Caco-2 (cell line): Measurements from ENCODE around the gene ZNF324. TPM values are rescaled to one million over a fixed set of nuclear protein-coding genes. Genes with fewer than 3 reads are reported as not detected.
"Not testable (repeated sequence)": the region's sequence is repeated elsewhere in the genome, so short reads cannot be mapped to it uniquely, and the experiment has no call there.

Experiments used
- BruUV-seq: library from RNA; stranded (reverse); fragments of 400-500 nt; replicated peaks from 2 replicates; lab custom pipeline; 2021; lab: Mats Ljungman, UMichigan
- CTCF ChIA-PET: fragments of 300-600 bp; sonication (Branson Sonifier 250); formaldehyde crosslinking; loops from one replicate; lab custom pipeline; 2022; ENCODE audit warnings: antibody characterized with exemption; lab: Charles Lee
- POLR2A ChIA-PET: fragments of 300-600 bp; sonication (Branson Sonifier 250); formaldehyde crosslinking; loops from one replicate; lab custom pipeline; 2022; ENCODE audit warnings: antibody characterized with exemption; lab: Charles Lee
- DNase-seq, 2 experiments: peaks; one replicate each; pipeline versions ENCODE4 v3.0.0 to v3.0.0-alpha.2; 2020 to 2022
- H3K27me3 ChIP-seq: replicated peaks from 2 replicates; pipeline ENCODE4 v1.6.0; 2011; ENCODE audit warnings: low read length; ENCODE audit not compliant: control insufficient read depth, insufficient read depth
- H3K36me3 ChIP-seq: 2 replicates; pipeline ENCODE4 v1.5.1; 2011; ENCODE audit warnings: low read length; ENCODE audit not compliant: control insufficient read depth, insufficient read depth
- H3K4me1 ChIP-seq: fragments of 250-450 bp; sonication (Bioruptor Pico); 2 replicates; pipeline ENCODE4 v1.5.1; 2020; ENCODE audit warnings: mild to moderate bottlenecking
- H3K4me3 ChIP-seq: 2 replicates; pipeline ENCODE4 v1.5.1; 2011; ENCODE audit warnings: low read depth, mild to moderate bottlenecking, control low read depth, low read length
- H3K9me3 ChIP-seq: fragments of 250-450 bp; sonication (Bioruptor Pico); 2 replicates; pipeline ENCODE4 v1.5.1; 2020; ENCODE audit warnings: mild to moderate bottlenecking, moderate library complexity
- H3K27ac Mint-ChIP-seq: one replicate; pipeline ENCODE4 v1.8.0; 2022; ENCODE audit warnings: mixed read lengths; ENCODE audit not compliant: unreplicated experiment
- H3K27me3 Mint-ChIP-seq: one replicate; pipeline ENCODE4 v1.8.0; 2022; ENCODE audit warnings: mixed read lengths; ENCODE audit not compliant: insufficient read depth, unreplicated experiment
- H3K36me3 Mint-ChIP-seq: one replicate; pipeline ENCODE4 v1.8.0; 2022; ENCODE audit warnings: mild to moderate bottlenecking, mixed read lengths; ENCODE audit not compliant: insufficient read depth, unreplicated experiment
- H3K4me1 Mint-ChIP-seq: one replicate; pipeline ENCODE4 v1.8.0; 2022; ENCODE audit warnings: low read depth, mixed read lengths; ENCODE audit not compliant: unreplicated experiment
- H3K4me3 Mint-ChIP-seq: one replicate; pipeline ENCODE4 v1.8.0; 2022; ENCODE audit warnings: mild to moderate bottlenecking, moderate library complexity, mixed read lengths; ENCODE audit not compliant: unreplicated experiment
- H3K9me3 Mint-ChIP-seq: one replicate; pipeline ENCODE4 v1.8.0; 2022; ENCODE audit warnings: mixed read lengths; ENCODE audit not compliant: unreplicated experiment
- CTCF ChIP-seq, 2 experiments: fragments of 200-600 bp in 1 of 2; IDR thresholded peaks; 1 replicate in 1 of 2; 2 replicates in 1 of 2; pipeline versions ENCODE4 v1.5.1 to v1.8.0; 2011 to 2022; ENCODE audit warnings: antibody characterized with exemption in 1 of 2, control low read depth in 1 of 2, inconsistent platforms in 1 of 2, low read depth in 1 of 2, low read length in 1 of 2, mild to moderate bottlenecking in 1 of 2, moderate library complexity in 1 of 2; ENCODE audit not compliant: insufficient read depth in 1 of 2, severe bottlenecking in 1 of 2, unreplicated experiment in 1 of 2
- intact Hi-C: fragments of 100-400 bp; cut with micrococcal nuclease; formaldehyde crosslinking; loops from one replicate; pipeline ENCODE4 v1.10.0; 2022; ENCODE audit not compliant: unreplicated experiment
- total RNA-seq: library from RNA; stranded (reverse); gene quantifications from 2 replicates; pipeline ENCODE4 v1.2.3, GENCODE V29; 2022

ZNF324 gene
- total RNA-seq, 1 experiment from 2014 or later = 10.6 TPM

- no peaks in the 10 kb centered on the region for H3K36me3 ChIP-seq
- intact Hi-C loops = loop anchor here (1.0 to 2.0 kb wide), 5 partner anchors 20 to 112 kb away; partner anchors contain the start of genes MZF1, RPS5, ZBTB45 and ZNF324
- DNase-seq = peak; percentile 100
- Mint-ChIP-seq H3K9me3 (peaks cover 21% of the 10 kb centered on the region), H3K4me1 (peaks cover 7% of the 10 kb centered on the region), H3K4me3 (peak overlapping the region; percentile 78), H3K27ac (peak overlapping the region; percentile 73), H3K36me3 (no peaks in the 10 kb centered on the region), H3K27me3 (no peaks in the 10 kb centered on the region)
- TF ChIP-seq CTCF (IDR thresholded peaks at IDR 0.05; ENCODE audit: insufficient read depth in 1 of 2, low read depth in 1 of 2, low read length in 1 of 2, severe bottlenecking in 1 of 2, unreplicated experiment in 1 of 2) = peak; percentile 39 to 68
- no TSS peak for BruUV-seq
- no peaks in the 10 kb centered on the region for H3K9me3 ChIP-seq
- H3K4me1 ChIP-seq = peaks cover 8% of the 10 kb centered on the region; the same call in 1 of the 2 replicates
- ChIA-PET CTCF (interaction anchor here (0.6 to 3.0 kb wide), 2 partner anchors 21 to 22 kb away, joined by 4 to 14 read pairs; partner anchors contain the start of gene ZBTB45), POLR2A (interaction anchor here (0.6 to 0.9 kb wide), 2 partner anchors 44 to 137 kb away, joined by 3 to 10 read pairs; partner anchors contain the start of genes TRIM28 and ZNF497)
- no peaks in the 10 kb centered on the region for H3K27me3 ChIP-seq
- peak overlapping the region; percentile 69 for H3K4me3 ChIP-seq
Observed at GRCh38 chr19:58499021-58499927, 32.4 kb downstream of the ZNF324 start.

GRCh38 chr19:58500242-58500641, 33.4 kb downstream of the ZNF324 start:
- Mint-ChIP-seq H3K9me3 (peaks cover 21% of the 10 kb centered on the region), H3K27ac (no peak overlapping the region), H3K36me3 (no peaks in the 10 kb centered on the region), H3K4me1 (peaks cover 7% of the 10 kb centered on the region), H3K27me3 (no peaks in the 10 kb centered on the region), H3K4me3 (peak overlapping the region; percentile 78)
- no peak for DNase-seq
- Histone ChIP-seq H3K27me3 (no peaks in the 10 kb centered on the region), H3K36me3 (no peaks in the 10 kb centered on the region), H3K4me1 (peaks cover 8% of the 10 kb centered on the region; the same call in 1 of the 2 replicates), H3K4me3 (peak overlapping the region; percentile 66), H3K9me3 (no peaks in the 10 kb centered on the region)
- ChIA-PET CTCF (interaction anchor here (3.0 kb wide), 1 partner anchor 20 kb away, joined by 14 read pairs; the partner anchor contains the start of gene ZBTB45), POLR2A (no interaction called here)
- no TSS peak for BruUV-seq
- no peak for TF ChIP-seq CTCF (IDR thresholded peaks at IDR 0.05; ENCODE audit: insufficient read depth in 1 of 2, low read depth in 1 of 2, low read length in 1 of 2, severe bottlenecking in 1 of 2, unreplicated experiment in 1 of 2)
- intact Hi-C loops = no loop called here

GRCh38 chr19:58507602-58508223, 40.8 kb downstream of the ZNF324 start:
- peaks cover 12% of the 10 kb centered on the region; the same call in 1 of the 2 replicates for H3K9me3 ChIP-seq
- DNase-seq, H3K4me1 Mint-ChIP-seq, H3K27me3 Mint-ChIP-seq, H3K4me3 Mint-ChIP-seq, BruUV-seq, intact Hi-C loops, H3K4me3 ChIP-seq, H3K4me1 ChIP-seq, H3K27me3 ChIP-seq, H3K27ac Mint-ChIP-seq, H3K36me3 ChIP-seq, CTCF ChIA-PET: not testable (repeated sequence)
- Mint-ChIP-seq H3K36me3 (peaks cover 22% of the 10 kb centered on the region), H3K9me3 (peaks cover 21% of the 10 kb centered on the region)
- POLR2A ChIA-PET = interaction anchor here (0.6 kb wide), 1 partner anchor 36 kb away, joined by 6 read pairs; the partner anchor contains the start of gene TRIM28
